Stimulated activated CD4-positive, alpha-beta T cell treated with anti-CD3 and anti-CD28 coated beads, Interleukin-1b, Interleukin-23, amount 100 ng/mL, for 48 hours (primary cell): Measurements from ENCODE around the gene RAB17.
A peak's percentile ranks its signal among the peaks of the same experiment; 100 is the strongest.

Source experiments
- DNase-seq: peaks from one replicate; pipeline ENCODE4 v3.0.0-alpha.2; 2020

RAB17 gene

GRCh38 chr2:237556773-237557632 is 33.5 kb downstream of the RAB17 start:
- DNase-seq: peak; percentile 57

DNA sequence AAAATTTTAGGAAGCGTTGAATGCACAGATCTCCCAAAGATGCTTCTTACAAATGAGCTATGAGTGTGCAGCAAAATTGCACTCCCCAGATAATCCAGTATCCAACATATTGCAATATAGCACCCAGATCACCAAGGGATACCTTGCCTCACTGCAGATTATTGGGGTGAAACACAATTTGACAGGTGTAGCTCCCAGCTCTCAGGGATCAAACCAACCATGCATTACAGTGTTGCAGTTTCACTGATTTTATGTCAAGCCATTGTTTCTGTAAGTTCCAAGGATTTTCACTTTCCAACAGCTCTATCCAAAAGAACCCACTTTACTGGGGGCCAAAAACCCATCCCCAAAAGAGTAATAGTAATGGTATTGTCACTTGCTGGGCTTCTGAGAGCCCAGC is 35.0 kb downstream of the RAB17 start:
- DNase-seq: no peak

GRCh38 chr2:237553948-237554347 is 36.6 kb downstream of the RAB17 start:
- no peak for DNase-seq

DNA sequence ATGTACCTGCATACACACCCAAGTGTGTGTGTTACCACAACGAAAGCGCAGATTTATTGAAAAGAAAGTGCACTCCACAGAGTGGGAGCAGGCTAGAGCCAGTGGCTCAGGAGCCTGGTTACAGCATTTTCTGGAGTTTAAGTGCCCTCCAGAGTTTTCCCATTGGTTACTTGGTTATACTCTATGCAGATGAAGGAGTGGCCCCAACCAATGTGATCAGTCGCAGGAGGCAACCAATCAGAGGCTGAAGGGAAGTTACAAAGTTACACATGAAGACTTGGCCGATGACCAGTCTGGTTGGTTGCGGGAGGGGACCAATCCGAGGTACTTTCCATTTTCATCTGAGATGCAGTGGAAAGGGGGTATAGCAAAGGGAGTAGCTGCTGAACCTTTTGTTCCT is 37.6 kb downstream of the RAB17 start:
- no peak for DNase-seq

DNA sequence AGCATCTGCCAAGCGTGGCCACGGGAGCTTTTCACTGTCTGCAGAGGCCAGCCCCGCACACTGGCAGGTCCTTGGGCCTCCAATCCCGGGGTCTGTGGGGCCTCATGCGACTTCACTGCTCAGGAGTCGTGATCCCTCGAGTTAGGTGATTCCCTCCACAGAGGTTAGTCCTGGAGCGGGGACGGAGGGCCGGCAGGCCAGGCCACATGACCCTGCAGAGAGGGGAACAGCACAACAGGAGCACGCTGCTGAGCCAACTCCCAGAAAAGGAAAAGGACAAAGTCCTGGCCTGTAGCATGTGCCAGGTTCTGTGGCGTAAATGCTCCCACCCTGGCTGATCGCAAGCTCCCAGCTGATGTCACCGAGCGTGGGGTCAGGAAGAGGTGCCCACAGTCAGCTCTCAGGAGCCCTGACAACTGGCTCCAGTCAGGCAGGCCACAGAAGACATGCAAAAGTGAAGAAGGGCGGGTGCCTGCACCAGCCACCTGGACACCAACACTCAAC is 39.4 kb downstream of the RAB17 start:
- DNase-seq: no peak

DNA sequence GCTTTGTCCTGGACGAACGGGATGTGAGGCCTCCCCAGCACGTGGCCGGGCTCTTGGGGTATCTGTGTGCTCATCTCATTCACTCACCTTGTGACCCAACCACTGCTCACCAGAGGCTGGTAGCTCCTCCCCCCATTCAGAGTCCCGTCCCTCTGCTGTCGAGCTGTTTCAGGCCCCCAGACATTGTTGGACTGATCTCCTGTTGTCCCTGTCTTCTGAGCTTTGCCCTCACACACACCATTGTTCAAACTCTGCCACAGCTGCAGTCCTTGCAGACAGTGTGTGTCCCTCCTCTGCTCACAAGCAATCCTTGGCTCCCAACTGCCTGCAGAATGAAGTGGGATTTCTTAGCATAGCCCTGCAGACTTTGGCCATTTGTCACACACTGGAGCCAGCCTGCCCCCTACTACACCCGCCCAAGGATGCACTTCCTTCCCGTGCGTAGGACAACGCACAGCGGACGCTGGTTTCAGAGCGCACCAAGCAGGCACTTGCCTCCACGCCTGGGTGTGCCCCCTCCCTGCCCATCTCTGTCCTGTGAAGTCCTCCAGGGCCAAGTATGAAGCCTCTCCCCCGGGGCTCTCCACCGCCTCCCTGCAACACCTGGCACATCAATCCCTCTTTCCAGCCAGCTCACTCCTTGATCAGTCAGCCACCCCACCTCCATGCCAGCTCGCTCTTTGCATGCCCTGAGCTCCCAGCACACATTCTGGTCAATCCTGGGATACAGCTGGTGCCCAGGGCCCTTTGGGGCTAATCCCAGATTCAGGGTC is 40.7 kb downstream of the RAB17 start:
- no peak for DNase-seq

GRCh38 chr2:237549216-237549615 is 41.3 kb downstream of the RAB17 start:
- no peak for DNase-seq

DNA sequence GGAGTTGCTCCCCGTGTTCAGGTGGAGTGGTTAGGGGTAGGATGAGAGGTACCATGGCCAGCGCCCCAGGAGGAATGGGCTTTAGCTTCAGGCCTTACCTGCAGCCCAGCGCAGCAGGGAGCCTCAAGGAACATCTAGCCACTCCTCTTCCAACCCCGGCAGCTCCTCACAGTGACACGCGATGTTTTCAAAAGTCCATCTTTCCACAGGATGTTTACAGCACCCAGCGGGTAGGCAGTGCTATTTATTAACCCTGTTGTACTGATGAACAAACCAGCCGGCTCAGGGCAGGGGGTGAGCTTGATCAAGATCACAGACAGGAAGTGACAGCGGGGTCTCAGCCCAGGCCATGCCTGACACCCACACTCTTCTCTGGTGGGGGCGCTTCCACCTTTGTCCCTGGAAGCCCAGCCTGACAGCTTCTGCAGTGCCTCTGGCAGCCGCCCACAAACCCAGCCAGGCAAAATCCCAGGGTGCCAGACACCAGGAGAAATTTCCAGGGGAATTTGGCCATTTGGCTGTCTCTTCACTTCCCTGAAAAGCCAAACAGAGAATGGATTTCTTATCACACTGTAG is 42.6 kb downstream of the RAB17 start:
- no peak for DNase-seq

GRCh38 chr2:237546876-237547395 is 43.6 kb downstream of the RAB17 start:
- no peak for DNase-seq

DNA sequence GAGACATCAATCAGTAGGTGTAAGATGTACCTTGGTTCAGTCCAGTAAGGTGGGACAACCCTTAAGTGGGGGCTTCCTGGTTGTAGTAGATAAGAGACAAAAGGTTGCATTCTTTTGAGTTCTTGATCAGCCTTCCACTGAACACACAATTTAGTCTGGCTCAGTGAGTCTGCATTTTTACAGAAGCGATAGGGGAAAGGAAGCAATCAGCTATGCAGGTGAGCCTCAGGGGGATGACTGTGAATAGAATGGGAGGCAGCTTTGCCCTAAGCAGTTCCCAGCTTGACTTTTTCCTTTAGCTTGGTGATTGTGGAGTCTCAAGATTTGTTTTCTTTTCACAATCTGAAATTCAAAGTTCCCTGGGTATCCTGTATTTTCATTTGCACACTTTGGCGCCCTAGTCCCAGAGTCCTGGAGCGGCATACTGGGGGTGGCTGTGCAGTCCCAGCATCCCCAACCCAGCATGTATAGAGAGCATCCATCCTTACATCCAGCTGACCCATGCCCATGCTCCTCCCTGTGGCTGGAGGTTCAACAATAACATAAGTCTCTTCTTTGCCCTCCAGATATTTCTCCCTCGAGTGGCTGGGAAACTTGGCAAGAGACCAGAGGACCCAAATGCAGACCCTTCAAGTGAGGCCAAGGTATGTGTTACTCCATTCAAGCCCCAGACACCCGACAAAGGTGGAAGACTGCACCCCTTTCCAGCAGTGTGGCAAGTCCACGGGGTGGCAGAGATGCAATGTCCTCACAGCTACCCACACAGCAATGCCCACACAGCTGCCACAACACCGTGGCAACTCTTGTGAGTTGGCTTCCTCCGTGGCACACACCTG is 44.3 kb downstream of the RAB17 start:
- no peak for DNase-seq

DNA sequence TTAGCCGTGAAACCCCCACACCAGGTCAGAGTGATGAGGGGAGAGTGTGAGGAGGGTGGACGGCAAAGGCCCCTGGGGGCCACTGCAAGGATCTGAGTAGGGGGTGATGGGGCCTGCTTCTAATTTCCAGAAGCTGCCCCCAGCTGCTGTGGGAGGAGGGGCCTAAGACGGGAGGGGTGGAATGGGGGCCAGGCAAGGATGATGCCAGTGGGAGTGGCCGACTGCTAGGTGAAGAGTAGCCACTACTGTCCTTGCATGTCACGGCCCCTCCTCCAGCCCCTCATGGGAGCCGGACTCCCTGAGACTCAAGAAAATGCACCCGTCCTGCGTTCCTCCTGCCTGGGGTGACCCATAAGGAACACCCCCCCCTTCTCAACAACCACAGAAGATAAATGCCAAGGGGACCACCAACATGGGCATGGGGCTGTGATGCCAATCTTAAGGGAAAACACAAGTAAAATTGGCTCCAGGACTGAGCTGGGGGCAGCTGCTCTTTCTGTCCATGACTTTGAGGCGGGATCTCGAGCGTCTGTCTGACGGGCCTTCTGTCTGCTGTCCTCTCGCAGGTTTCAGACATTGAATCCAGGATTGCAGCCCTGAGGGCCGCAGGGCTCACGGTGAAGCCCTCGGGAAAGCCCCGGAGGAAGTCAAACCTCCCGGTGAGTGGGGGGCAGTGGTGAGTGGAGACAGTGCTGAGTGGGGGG is 48.4 kb downstream of the RAB17 start:
- DNase-seq: no peak

GRCh38 chr2:237541243-237541642 is 49.3 kb downstream of the RAB17 start:
- DNase-seq: no peak

DNA sequence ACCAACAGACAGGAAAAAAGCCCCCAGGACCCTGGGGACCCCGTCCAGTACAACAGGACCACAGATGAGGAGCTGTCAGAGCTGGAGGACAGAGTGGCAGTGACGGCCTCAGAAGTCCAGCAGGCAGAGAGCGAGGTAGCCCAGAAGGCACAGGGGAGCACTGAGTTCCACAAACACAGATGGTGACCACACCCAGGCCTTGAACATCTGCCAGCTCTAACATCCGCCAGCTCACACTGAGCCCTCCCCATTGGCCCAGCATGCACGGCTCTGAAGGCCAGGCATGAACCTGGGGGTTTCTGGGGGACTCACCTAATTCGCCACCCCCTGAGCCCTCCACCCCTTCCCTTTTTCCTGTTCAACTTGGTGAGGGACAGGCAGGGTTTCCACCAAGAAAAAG is 49.7 kb downstream of the RAB17 start:
- DNase-seq: no peak

DNA sequence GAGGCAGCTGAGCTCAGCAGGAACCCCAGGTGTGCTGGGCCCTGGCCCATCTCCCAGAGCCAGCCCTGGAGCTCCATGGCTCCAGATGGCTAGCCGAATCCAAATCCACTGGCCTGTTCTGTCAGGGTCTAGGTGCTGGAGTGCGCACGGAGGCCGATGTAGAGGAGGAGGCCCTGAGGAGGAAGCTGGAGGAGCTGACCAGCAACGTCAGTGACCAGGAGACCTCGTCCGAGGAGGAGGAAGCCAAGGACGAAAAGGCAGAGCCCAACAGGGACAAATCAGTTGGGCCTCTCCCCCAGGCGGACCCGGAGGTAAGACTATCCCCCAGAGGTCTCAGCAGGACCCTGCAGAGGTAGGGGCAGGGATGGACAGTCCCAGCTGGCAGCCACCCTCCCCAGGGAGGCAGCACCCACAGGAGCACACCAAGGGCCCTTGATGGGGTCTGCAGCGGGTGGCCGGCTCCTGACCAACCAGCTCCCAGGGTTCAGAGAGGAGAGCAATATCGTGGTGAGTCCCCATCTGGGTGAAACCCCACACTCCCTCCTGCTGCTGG is 50.2 kb downstream of the RAB17 start:
- DNase-seq: no peak

DNA sequence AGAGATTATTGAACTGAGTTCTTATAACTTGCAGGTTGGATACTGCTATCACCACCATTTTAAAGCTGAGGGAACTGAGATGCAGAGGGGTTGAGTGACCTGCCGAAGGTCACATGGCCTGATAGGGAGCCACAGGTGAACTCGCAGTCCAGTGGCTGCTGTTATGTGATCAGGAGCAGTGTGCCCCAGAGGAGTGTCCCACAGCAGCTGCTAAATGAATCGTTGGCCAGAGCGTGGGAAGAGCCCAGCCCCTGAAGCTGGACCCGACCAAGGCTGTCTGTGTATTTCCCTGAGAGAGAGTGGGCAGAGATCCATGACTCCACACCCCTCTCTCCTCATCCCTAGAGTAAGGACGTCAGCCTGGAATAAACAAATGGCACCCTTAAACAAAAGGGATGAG is 50.9 kb downstream of the RAB17 start:
- DNase-seq: no peak

DNA sequence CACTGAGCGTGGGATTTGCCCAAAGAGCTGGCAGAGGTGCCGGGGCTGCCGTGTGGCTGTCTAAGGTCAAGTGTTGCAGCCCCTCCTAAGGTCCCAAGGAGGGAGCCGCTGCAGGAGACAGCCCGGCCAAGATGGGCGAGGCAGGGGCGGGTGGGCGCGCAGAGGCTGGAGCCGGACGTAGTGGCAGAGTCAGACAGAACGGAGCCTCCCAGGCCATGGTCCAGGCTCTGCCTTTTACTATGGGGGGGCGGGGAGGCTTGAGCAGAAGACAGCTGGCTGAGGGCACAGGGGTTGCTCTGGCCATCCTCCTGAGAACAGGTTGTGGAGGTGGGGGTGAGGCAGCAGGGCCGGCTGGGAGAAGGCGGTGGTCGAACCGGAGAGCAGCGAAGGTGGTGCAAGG is 51.6 kb downstream of the RAB17 start:
- DNase-seq: no peak

DNA sequence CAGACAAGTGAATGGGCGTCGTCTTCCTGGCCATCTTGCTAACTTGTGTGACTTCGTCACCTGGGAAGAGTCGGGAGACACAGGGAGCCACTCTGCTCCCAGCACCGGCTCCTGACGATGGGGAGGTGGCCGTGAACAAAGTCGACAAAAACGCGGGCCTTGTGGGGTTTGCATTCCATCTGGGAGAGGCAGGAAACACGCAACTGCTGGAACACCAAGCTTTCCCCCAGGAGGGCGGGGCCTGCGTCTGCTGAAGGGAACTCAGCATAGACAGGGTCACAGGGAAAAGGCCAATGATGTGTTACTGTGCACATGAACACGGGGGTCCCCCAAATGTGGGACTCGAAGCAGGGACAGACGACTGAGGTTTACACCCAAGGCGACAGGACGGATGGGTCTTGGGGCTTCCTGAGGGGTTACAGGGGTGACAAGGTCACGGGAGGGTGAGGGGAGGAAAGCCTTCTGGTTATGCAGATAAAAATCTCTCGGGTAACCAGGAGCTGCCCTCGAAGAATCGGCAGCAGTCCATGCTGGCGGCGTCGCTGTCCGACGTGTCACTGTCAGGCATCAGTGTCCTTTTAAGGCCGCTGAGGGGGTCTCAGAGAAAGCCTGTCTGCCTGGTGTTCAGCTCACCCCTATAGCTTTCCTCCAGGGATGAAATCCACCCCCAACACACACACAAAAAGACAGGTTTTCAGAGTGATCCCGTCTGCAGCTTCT is 52.4 kb downstream of the RAB17 start:
- DNase-seq: no peak

DNA sequence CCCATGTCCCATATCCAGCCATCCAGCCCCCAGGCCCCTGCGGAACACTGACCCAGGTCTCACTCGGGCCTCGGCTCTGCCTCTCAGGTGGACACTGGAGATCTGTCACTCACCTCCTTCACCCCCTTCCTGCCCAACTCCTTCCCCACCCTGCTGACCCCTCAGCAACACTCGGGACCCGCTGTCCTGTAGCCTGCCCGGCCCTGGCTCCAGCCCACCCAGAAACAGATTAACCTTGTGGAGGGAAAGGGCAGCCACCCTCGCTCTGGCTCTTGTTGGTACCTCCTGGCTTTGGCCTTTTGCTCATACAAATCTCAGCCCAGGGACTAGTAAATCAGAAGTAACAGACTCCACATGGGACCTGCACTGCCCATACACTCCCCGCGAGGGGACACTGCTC is 53.9 kb downstream of the RAB17 start:
- DNase-seq: no peak

GRCh38 chr2:237536083-237536415 is 54.5 kb downstream of the RAB17 start:
- no peak for DNase-seq

DNA sequence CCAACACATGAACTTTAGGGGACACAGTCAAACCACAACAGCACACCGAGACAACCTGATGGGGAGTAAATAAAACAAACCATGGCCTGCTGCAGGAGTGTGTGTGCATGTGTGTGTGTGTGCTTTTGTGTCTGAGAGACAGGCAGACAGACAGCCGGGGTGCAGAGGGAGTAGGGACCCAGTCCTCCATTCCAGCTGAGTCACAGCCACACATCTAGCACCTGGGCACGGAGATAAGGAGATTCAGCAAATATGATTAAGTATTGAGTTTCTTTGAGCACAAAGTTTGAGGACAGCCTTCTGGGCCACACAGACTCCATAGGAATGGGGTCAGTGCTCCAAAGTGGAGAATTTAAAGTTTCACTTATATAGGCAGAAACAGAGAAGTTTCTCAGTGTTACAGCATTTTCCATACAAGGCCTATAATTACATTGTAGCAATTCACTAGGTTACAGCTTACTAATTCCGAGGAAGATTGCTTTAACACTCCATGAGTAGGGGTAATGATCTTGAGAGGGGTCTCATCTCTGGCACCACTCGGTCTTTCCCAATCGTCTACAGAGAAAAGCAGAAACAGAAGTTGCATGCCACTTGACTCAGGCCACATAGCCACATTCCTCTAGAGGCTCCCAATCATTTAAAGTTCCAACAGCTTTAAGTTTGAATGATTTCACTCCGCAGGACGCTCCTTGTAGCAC is 55.0 kb downstream of the RAB17 start:
- no peak for DNase-seq
